ENCODE data around the gene RABGAP1. TPM values are rescaled to one million over a fixed set of nuclear protein-coding genes. Genes with fewer than 3 reads are reported as not detected.

The RABGAP1 gene
- polyA plus RNA-seq, 5 donors: 58.5 to 89.0 (median 77.3) TPM

Other genes starting within 250 kb of the RABGAP1 start
- gene OR1L4, start 217.0 kb upstream of the RABGAP1 start, polyA plus RNA-seq (ENCODE audit: insufficient read depth in 1 of 5, insufficient read length in 5 of 5, low replicate concordance in 1 of 5): not detected
- not detected for gene OR1L6, start 198.7 kb upstream of the RABGAP1 start, polyA plus RNA-seq (ENCODE audit: insufficient read depth in 1 of 5, insufficient read length in 5 of 5, low replicate concordance in 1 of 5)
- not detected for gene OR5C1, start 152.1 kb upstream of the RABGAP1 start, polyA plus RNA-seq (ENCODE audit: insufficient read depth in 1 of 5, insufficient read length in 5 of 5, low replicate concordance in 1 of 5)
- not detected for gene OR1K1, start 140.9 kb upstream of the RABGAP1 start, polyA plus RNA-seq (ENCODE audit: insufficient read depth in 1 of 5, insufficient read length in 5 of 5, low replicate concordance in 1 of 5)
- gene PDCL, start 112.4 kb upstream of the RABGAP1 start, polyA plus RNA-seq (ENCODE audit: insufficient read depth in 1 of 5, insufficient read length in 5 of 5, low replicate concordance in 1 of 5): 10 to 100 TPM; 35.9 to 48.6 (median 40.2) TPM
- gene RC3H2, start 35.7 kb upstream of the RABGAP1 start, polyA plus RNA-seq (ENCODE audit: insufficient read depth in 1 of 5, insufficient read length in 5 of 5, low replicate concordance in 1 of 5): 10 to 100 TPM; 27.6 to 44.1 (median 41.7) TPM
- gene ZBTB6, start 27.7 kb upstream of the RABGAP1 start, polyA plus RNA-seq (ENCODE audit: insufficient read depth in 1 of 5, insufficient read length in 5 of 5, low replicate concordance in 1 of 5): 10 to 100 TPM; 11.6 to 19.2 (median 13.8) TPM
- 10 to 100 TPM; 14.5 to 23.5 (median 20.3) TPM for gene ZBTB26, start 9.5 kb upstream of the RABGAP1 start, polyA plus RNA-seq (ENCODE audit: insufficient read depth in 1 of 5, insufficient read length in 5 of 5, low replicate concordance in 1 of 5)
- gene GPR21, start 92.6 kb downstream of the RABGAP1 start, polyA plus RNA-seq (ENCODE audit: insufficient read depth in 1 of 5, insufficient read length in 5 of 5, low replicate concordance in 1 of 5): under 1 TPM in 4 of 5 donors, not detected in 1; 0.15 to 0.71 (median 0.36) TPM

All from right lung (tissue), 5 donors.